NCI-H146 treated with DMSO at 0.1 percent for 48 hours (cell line): ENCODE measurements around the gene NRXN3.

Experiments used
- DNase-seq: peaks from one replicate; lab custom pipeline; 2025; ENCODE audit not compliant: unreplicated experiment; lab: John Stamatoyannopoulos, UW

The NRXN3 gene

GRCh38 chr14:79552778-79553177 lies 1382.6 kb downstream of the NRXN3 start:
- DNase-seq: no peak

GRCh38 chr14:79554816-79555215 lies 1384.6 kb downstream of the NRXN3 start:
- no peak for DNase-seq

- DNase-seq: no peak
These were observed 1385.3 kb downstream of the NRXN3 start for GRCh38 chr14:79555429-79555828.

DNA sequence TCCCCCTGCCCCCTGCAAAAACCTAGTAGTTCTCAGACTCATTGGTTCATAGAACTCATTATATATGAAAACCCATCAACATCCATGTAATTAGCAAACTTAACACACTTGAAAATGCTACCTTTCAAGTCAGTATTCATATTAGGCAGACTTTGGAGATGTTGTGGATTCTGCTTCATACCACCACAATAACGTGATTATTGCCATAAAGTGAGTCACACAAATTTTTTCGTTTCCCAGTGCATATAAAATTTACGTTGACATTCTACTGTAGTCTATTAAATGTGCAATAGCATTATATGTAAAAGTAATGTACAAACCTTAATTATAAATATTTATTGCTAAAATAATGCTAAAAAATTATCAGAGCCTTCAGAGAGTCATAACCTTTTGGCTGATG lies 1387.1 kb downstream of the NRXN3 start:
- no peak for DNase-seq

- no peak for DNase-seq
These were observed 1392.0 kb downstream of the NRXN3 start for GRCh38 chr14:79562185-79562584.

DNA sequence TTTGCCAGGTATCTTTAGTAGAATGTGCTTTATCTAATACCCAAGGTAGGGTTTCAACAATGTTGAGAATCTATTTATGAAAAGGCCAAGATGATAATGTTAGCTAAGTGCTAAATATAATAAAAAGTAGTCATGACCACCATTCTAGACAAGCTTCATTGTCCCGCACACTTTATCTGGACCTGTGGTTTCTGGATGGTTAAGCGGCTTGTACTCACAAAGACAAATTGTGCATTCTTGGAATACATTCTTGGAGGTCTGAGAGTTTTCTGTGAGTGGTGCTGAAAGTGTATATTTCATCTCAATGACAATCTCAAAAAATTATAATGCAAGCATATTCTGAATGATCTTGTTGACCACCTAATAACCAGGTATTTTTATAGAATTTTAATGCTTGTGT lies 1394.2 kb downstream of the NRXN3 start:
- DNase-seq: no peak

- no peak for DNase-seq
These were observed 1397.1 kb downstream of the NRXN3 start for GRCh38 chr14:79567306-79567705.

- DNase-seq: no peak
These were observed 1398.4 kb downstream of the NRXN3 start for GRCh38 chr14:79568594-79568993.

DNA sequence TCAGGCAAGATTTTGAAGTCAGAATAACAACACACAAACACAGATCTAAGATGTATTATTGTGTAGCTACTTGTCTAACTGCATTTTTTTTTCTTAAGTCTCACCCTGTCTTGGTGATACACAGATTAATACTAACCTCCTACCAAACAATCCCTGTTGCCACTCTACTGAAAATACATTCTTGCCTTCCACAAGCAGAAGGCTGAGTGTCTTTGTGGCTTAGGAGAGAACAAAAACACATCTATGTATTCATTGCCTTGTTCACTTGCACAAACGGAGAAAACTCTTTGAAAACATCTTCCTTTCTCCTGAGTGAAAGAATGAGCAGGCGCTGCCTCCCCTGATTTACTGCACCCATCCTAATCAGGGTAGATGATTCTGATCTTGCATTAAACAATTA lies 1398.9 kb downstream of the NRXN3 start:
- DNase-seq: no peak

DNA sequence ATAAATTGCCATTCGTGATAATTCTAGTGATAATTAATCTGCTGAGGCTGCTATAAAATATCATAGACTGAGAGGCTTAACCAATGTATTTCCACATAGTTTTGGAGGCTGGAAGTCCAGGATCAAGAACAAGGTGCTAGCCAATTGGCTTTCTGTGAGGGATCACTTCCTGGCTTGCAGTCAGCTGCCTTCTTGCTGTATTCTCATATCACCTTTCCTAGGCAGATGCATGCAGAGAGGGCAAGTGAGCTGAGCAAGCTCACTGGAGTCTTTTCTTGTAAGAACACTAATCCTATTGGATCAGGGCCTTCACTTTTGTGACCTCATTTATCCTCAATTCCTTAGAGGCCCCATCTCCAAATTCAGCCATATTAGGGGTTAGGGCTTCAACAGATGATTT lies 1400.5 kb downstream of the NRXN3 start:
- DNase-seq: no peak

DNA sequence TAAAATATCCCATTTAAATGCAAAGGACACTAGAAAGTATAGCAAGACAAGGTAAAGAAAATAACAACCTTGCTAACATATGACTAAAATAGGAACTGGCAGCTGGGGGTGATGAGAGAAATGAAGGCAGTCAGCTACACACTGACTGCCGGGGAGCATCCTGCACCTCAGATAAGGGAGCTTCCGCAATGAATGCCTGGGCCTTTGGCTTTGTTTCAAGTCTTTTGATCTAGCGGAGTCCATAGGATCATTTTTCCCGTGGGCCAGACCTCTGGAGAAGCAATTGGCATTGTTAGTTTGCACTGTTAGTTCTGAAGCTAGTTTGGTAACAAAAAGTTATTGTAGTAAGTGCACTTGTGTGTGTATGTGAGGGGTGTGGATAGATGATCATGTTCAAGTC lies 1401.2 kb downstream of the NRXN3 start:
- DNase-seq: no peak

- DNase-seq: no peak
These were observed 1403.3 kb downstream of the NRXN3 start for GRCh38 chr14:79573486-79573885.

DNA sequence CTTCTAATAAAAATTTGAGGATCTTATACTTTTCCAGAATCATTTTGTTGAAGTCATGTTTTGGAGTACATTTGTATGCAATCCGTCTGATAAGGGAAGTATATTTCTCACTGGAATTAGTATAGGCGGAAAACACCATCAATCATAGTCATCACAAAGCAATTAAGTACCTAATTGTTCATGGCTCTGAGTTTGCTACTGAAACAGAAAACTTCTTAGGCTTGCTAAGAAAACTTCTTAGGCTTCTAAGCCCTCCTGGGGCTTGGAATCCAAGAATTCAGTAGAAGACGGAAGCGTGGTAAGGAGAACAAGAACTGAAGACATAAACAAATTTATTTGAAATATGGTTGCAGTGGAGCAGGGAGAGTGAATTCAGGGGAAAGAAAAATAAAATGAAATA lies 1404.9 kb downstream of the NRXN3 start:
- no peak for DNase-seq

GRCh38 chr14:79576424-79576823 lies 1406.3 kb downstream of the NRXN3 start:
- no peak for DNase-seq

DNA sequence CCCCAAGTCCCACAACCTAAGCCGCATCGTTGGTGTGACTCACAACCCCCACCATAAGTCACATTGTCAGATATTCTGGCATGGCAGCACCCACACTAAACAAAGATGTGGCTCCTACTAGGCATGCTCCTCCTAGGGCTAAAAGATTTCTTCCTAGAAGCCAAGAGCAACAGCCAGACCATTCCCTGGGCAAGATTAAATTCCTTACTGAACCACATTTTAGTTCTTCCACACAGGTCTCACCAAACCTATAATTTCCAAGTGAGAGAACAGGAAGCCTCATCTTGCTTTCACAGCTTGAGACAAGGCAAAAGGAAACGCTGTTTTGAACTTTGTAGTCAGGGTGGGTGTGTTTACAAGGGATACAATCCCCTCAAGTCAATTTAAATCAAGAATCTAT lies 1408.3 kb downstream of the NRXN3 start:
- no peak for DNase-seq

- DNase-seq: no peak
These were observed 1410.2 kb downstream of the NRXN3 start for GRCh38 chr14:79580414-79580813.

GRCh38 chr14:79580906-79581305 lies 1410.7 kb downstream of the NRXN3 start:
- no peak for DNase-seq

DNA sequence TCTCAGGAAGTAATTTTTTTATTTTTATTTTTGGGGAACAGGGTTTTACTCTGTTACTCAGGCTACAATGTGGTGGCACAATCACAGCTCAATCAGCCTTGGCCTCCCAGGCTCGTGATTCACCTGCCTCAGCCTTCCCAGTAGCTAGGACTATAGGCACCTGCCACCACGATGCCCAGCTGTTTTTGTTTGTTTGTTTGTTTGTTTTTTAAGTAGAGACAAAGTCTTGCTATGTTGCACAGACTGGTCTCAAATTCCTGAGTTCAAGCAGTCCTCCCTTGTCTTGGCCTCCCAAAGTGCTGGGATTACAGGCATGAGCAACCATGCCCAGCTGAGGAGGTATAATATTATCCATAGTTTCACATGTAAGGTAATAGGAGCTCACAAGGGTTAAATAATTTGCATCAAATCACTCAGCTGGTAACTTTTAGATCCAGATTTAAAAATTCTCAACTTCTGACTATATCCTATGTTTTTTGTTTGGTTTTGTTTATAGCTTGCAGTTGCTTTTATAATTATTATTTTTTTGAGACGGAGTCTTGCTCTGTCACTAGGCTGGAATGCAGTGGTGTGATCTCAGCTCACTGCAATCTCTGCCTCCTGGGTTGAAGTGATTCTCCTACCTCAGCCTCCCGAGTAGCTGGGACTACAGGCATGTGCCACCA lies 1411.9 kb downstream of the NRXN3 start:
- DNase-seq: no peak

DNA sequence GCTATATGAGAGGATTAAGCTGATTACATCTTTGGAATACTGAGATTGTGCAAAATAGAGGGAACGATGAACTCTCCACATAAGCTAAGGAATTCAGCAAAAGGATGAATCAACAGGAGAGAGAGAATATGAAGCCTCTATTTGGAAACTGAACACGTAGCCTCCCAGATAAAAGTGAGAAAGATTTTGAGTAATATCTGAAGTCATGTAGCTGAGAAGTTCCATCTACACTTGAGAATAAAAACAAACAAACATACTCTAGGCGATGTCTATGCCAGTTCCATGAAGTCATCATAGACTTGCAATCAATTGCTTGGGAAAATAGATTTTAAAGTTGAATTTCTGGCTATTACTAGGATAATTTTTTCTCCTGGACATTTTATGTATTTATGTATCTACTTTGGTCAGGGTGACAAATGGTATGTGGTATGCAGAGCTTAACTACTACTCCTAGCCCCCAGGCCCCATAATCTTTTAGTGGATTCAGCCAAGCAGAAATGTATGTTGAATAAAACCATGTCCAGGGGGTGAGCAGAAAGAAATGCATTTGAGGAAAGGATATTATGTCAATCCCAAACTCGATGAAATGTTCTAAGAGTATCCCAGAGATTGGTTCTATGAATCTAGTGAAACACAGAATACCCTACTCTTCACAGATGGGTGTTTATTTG lies 1413.7 kb downstream of the NRXN3 start:
- no peak for DNase-seq

GRCh38 chr14:79584679-79585078 lies 1414.5 kb downstream of the NRXN3 start:
- DNase-seq: no peak

- no peak for DNase-seq
These were observed 1415.7 kb downstream of the NRXN3 start for GRCh38 chr14:79585845-79586244.

DNA sequence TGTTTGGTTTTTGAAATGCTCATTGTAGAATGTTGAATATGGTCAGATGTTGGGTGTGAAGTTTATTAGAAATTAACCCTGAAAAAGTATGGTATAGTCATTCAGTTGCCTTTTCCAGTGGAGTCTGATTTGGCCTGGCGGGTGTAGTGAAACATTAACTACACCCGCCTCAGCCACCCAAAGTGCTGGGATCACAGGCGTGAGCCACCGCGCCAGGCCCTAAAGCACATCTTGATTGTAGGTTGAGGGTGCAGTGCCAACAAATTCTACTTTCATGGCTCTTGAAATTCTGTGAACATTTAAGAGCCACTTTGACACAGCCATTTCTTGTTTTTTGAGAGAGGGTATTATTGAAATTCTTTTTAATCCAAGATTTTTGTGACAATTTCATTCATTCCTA lies 1416.2 kb downstream of the NRXN3 start:
- no peak for DNase-seq

DNA sequence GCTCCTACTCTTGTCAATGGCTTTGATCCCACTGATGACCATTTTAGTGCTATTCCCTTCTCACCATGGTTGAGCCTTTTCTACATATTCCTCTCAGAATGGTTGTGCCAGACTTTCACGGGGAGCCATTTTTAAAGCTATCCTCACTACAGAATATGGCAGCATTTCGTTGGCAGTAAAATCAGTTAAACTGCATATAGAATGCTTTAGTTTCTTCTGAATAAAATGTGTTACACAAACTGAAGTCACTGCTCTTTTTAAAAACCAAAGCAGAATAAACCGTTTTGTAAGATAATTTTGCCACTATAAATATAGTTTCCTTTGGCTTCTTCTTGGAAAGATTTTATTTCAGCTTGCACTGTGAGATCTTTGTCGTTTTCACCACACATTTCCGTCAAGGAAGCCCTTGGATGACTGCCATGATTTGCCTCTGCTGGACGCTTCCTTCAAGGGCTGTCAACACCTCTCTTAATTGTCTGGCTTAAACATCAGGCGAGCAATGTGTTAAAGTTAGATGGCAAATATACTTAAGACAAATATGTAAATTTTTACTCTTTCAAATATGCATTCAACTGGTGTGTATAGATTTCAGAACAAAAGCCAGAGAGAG lies 1416.9 kb downstream of the NRXN3 start:
- DNase-seq: no peak
